ENCODE data around the gene RHCE.
A peak's percentile ranks its signal among the peaks of the same experiment; 100 is the strongest.
"Not testable (repeated sequence)": the region's sequence is repeated elsewhere in the genome, so short reads cannot be mapped to it uniquely, and the experiment has no call there.

RHCE gene

GRCh38 chr1:25432749-25433388 is 12.2 kb upstream of the RHCE start:
- DNase-seq: no peak

GRCh38 chr1:25431955-25432719 is 11.5 kb upstream of the RHCE start:
- DNase-seq: no peak

- peak; percentile 57 for DNase-seq
Measured at GRCh38 chr1:25430967-25431881, 10.6 kb upstream of the RHCE start.

GRCh38 chr1:25430073-25430966 is 9.7 kb upstream of the RHCE start, which contains the start of gene MACO1:
Gene MACO1, plus strand, starts transcription at chr1:25430897. Its CDS starts 202 bp downstream, at chr1:25431099.
- DNase-seq: peak; percentile 88

- no peak for DNase-seq
Measured at GRCh38 chr1:25428475-25429166, 8.0 kb upstream of the RHCE start.

- no peak for DNase-seq
Measured at GRCh38 chr1:25427696-25428095, 7.1 kb upstream of the RHCE start.

- no peak for DNase-seq
Measured at GRCh38 chr1:25425098-25426085, 4.8 kb upstream of the RHCE start.

GRCh38 chr1:25423206-25423605 is 2.6 kb upstream of the RHCE start:
- not testable (repeated sequence) for DNase-seq

- DNase-seq: not testable (repeated sequence)
Measured at GRCh38 chr1:25419339-25419738, 1.3 kb downstream of the RHCE start.

GRCh38 chr1:25417280-25417679 is 3.3 kb downstream of the RHCE start:
- DNase-seq: not testable (repeated sequence)

GRCh38 chr1:25414578-25414977 is 6.0 kb downstream of the RHCE start:
- DNase-seq: not testable (repeated sequence)

GRCh38 chr1:25414157-25414556 is 6.5 kb downstream of the RHCE start:
- DNase-seq: not testable (repeated sequence)

GRCh38 chr1:25412872-25413623 is 7.6 kb downstream of the RHCE start:
- not testable (repeated sequence) for DNase-seq

- not testable (repeated sequence) for DNase-seq
Measured at GRCh38 chr1:25409641-25410427, 10.8 kb downstream of the RHCE start.

- not testable (repeated sequence) for DNase-seq
Measured at GRCh38 chr1:25405731-25406305, 14.8 kb downstream of the RHCE start.

GRCh38 chr1:25402947-25403803 is 17.4 kb downstream of the RHCE start:
- not testable (repeated sequence) for DNase-seq

- DNase-seq: not testable (repeated sequence)
Measured at GRCh38 chr1:25398079-25398478, 22.5 kb downstream of the RHCE start.
